Measurements from ENCODE around the gene CEP44. TPM values are rescaled to one million over a fixed set of nuclear protein-coding genes. Genes with fewer than 3 reads are reported as not detected.

Gene CEP44
- total and polyA plus RNA-seq, 4 donors, result 5.1 to 49.5 (median 11.7) TPM

DNA sequence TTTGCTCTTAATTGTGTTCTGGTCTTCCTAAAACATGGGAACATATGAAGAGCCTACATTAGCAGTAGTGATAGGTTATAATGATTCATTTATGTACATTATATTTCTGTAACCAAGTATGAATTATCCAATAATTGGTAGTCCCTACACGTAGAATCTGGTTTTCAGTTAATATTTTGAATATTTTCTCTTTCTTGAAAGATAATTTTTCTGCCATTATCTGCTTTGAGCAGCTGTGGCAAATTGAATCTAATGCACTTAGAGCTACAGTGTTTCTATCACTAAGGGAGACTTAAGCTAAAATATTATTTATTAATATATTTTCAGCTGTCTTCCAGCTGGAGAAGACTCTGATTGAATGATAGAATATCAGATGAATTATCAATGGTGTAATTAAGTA is 21.0 kb downstream of the CEP44 start:
- ATAC-seq (ENCODE audit: insufficient read depth, low FRiP score) (no peak), DNase-seq (no peak)
- WGBS, 2 donors, result 97 to 100% methylated on average over 1 of the region's 1 CpG
- Histone ChIP-seq H3K4me1 (ENCODE audit: control insufficient read depth in 5 of 5, insufficient read depth in 5 of 5, low read length in 5 of 5) (no peaks in the 10 kb centered on the region), H3K27me3 (ENCODE audit: control insufficient read depth in 3 of 3, insufficient read depth in 3 of 3, low read length in 2 of 3) (no peaks in the 10 kb centered on the region), H3K9me3 (ENCODE audit: control insufficient read depth in 4 of 4, insufficient read depth in 3 of 4, low read length in 3 of 4) (no peaks in the 10 kb centered on the region), H3K36me3 (ENCODE audit: control insufficient read depth in 4 of 4, insufficient read depth in 4 of 4, low read length in 4 of 4) (peaks cover 0 to 16% (median 7%) of the 10 kb centered on the region in 4 donors), H3K9ac (ENCODE audit: insufficient read depth in 1 of 2, low read length in 2 of 2) (no peak overlapping the region), H3K27ac (ENCODE audit: low read depth in 1 of 2, low read length in 1 of 2) (no peak overlapping the region), H3K4me3 (no peak overlapping the region)
- TF ChIP-seq, protein P1, sequence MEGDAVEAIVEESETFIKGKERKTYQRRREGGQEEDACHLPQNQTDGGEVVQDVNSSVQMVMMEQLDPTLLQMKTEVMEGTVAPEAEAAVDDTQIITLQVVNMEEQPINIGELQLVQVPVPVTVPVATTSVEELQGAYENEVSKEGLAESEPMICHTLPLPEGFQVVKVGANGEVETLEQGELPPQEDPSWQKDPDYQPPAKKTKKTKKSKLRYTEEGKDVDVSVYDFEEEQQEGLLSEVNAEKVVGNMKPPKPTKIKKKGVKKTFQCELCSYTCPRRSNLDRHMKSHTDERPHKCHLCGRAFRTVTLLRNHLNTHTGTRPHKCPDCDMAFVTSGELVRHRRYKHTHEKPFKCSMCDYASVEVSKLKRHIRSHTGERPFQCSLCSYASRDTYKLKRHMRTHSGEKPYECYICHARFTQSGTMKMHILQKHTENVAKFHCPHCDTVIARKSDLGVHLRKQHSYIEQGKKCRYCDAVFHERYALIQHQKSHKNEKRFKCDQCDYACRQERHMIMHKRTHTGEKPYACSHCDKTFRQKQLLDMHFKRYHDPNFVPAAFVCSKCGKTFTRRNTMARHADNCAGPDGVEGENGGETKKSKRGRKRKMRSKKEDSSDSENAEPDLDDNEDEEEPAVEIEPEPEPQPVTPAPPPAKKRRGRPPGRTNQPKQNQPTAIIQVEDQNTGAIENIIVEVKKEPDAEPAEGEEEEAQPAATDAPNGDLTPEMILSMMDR (IDR thresholded peaks at IDR 0.05; ENCODE audit: control extremely low read depth, extremely low read depth), result no peak

DNA sequence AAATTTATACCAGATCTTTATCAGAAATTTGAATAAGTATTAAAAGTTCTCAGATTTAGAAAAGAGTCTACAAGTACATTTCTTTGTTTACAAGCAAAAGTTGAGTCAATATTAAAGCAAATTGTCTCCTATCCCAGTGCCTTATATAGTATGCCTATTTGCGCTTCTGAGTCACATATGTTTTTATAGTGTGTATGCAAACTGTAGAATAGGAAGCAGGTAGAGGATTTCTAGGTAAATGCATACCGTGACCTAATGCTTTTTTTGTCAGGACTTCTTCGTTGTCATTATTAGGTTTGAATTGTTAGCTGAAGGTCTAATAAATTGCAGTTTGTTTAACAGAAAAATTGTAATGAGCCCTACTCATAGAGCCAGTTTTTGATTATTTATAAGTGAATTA is 22.2 kb downstream of the CEP44 start:
- ATAC-seq (ENCODE audit: insufficient read depth, low FRiP score), result no peak
- H3K27ac ChIP-seq (ENCODE audit: low read depth in 1 of 2, low read length in 1 of 2), result no peak overlapping the region
- no peak overlapping the region for H3K9ac ChIP-seq (ENCODE audit: insufficient read depth in 1 of 2, low read length in 2 of 2)
- no peaks in the 10 kb centered on the region for H3K27me3 ChIP-seq (ENCODE audit: control insufficient read depth in 3 of 3, insufficient read depth in 3 of 3, low read length in 2 of 3)
- no peak for DNase-seq
- 97 to 98% methylated on average over 3 of the region's 3 CpGs for WGBS, 2 donors
- H3K4me1 ChIP-seq (ENCODE audit: control insufficient read depth in 5 of 5, insufficient read depth in 5 of 5, low read length in 5 of 5), result no peaks in the 10 kb centered on the region
- H3K4me3 ChIP-seq, result no peak overlapping the region
- TF ChIP-seq, protein P1 (IDR thresholded peaks at IDR 0.05; ENCODE audit: control extremely low read depth, extremely low read depth), result no peak
- peaks cover 0 to 14% (median 6%) of the 10 kb centered on the region in 4 donors for H3K36me3 ChIP-seq (ENCODE audit: control insufficient read depth in 4 of 4, insufficient read depth in 4 of 4, low read length in 4 of 4)
- H3K9me3 ChIP-seq (ENCODE audit: control insufficient read depth in 4 of 4, insufficient read depth in 3 of 4, low read length in 3 of 4), result no peaks in the 10 kb centered on the region

DNA sequence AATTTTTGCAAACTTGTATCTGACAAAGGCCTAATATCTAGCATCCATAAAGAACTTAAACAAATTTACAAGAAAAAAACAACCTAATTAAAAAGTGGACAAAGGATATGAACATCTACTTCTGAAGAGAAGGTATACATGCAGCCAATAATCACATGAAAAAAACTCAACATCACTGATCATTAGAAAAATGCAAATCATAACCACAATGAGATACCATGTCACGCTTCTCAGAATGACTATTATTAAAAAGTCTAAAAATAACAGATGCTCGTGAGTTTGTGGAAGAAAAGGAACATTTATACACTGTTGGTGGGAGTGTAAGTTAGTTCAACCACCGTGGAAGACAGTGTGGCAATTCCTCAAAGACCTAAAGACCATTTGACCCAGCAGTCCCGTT is 24.0 kb downstream of the CEP44 start:
- Histone ChIP-seq H3K9me3 (ENCODE audit: control insufficient read depth in 4 of 4, insufficient read depth in 3 of 4, low read length in 3 of 4) (no peaks in the 10 kb centered on the region), H3K27ac (ENCODE audit: low read depth in 1 of 2, low read length in 1 of 2) (no peak overlapping the region), H3K9ac (ENCODE audit: insufficient read depth in 1 of 2, low read length in 2 of 2) (no peak overlapping the region), H3K4me1 (ENCODE audit: control insufficient read depth in 5 of 5, insufficient read depth in 5 of 5, low read length in 5 of 5) (no peaks in the 10 kb centered on the region), H3K27me3 (ENCODE audit: control insufficient read depth in 3 of 3, insufficient read depth in 3 of 3, low read length in 2 of 3) (no peaks in the 10 kb centered on the region), H3K36me3 (ENCODE audit: control insufficient read depth in 4 of 4, insufficient read depth in 4 of 4, low read length in 4 of 4) (peaks cover 1 to 18% (median 6%) of the 10 kb centered on the region in 4 donors), H3K4me3 (no peak overlapping the region)
- TF ChIP-seq, protein P1 (IDR thresholded peaks at IDR 0.05; ENCODE audit: control extremely low read depth, extremely low read depth), result no peak
- ATAC-seq (ENCODE audit: insufficient read depth, low FRiP score) (no peak), DNase-seq (no peak)
- 83 to 94% methylated on average over 4 of the region's 4 CpGs for WGBS, 2 donors

DNA sequence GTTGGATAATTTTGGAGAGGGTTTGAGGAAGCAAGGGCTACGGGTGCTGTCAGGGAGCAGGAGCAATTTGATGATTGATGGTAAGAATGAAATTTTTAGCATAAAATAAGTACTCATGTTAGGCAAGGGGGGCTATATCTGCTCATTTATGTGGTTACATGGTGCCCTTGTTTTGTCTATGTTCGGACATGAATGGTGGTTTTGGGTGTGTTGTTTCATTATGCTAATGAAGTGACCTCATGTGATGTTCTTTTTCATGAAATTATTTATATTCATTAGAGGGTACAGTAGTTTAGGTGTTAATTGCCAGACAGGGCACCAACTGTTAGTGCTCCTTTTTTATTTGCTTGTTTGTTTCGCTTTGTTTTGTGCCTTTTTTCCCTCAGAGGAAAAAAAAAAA is 29.3 kb downstream of the CEP44 start:
- Histone ChIP-seq H3K4me3 (no peak overlapping the region), H3K9ac (ENCODE audit: insufficient read depth in 1 of 2, low read length in 2 of 2) (no peak overlapping the region), H3K27ac (ENCODE audit: low read depth in 1 of 2, low read length in 1 of 2) (no peak overlapping the region), H3K9me3 (ENCODE audit: control insufficient read depth in 4 of 4, insufficient read depth in 3 of 4, low read length in 3 of 4) (no peaks in the 10 kb centered on the region), H3K27me3 (ENCODE audit: control insufficient read depth in 3 of 3, insufficient read depth in 3 of 3, low read length in 2 of 3) (no peaks in the 10 kb centered on the region), H3K4me1 (ENCODE audit: control insufficient read depth in 5 of 5, insufficient read depth in 5 of 5, low read length in 5 of 5) (no peaks in the 10 kb centered on the region), H3K36me3 (ENCODE audit: control insufficient read depth in 4 of 4, insufficient read depth in 4 of 4, low read length in 4 of 4) (peaks cover 0 to 14% (median 7%) of the 10 kb centered on the region in 4 donors)
- DNase-seq (no peak), ATAC-seq (ENCODE audit: insufficient read depth, low FRiP score) (no peak)
- TF ChIP-seq, protein P1 (IDR thresholded peaks at IDR 0.05; ENCODE audit: control extremely low read depth, extremely low read depth), result no peak
- 93 to 99% methylated on average over 3 of the region's 3 CpGs for whole genome bisulfite sequencing, 2 donors
